ENCODE measurements around the gene AACS. TPM values are rescaled to one million over a fixed set of nuclear protein-coding genes. Genes with fewer than 3 reads are reported as not detected.

AACS gene
- total and polyA plus RNA-seq, 2 of the 13 experiments (the other 11 are each of a cell fraction or from before 2014, with no cell fraction given): 23.3 to 28.8 TPM

GRCh38 chr12:125105600-125105999 lies 40.4 kb downstream of the AACS start:
- ATAC-seq (no peak), DNase-seq (ENCODE audit: low spot score) (no peak), FAIRE-seq (no peak)
- WGBS (ENCODE audit: low lambda C conversion rate): 98% methylated on average over 6 of the region's 6 CpGs
- Histone ChIP-seq H3K9ac (ENCODE audit: insufficient read depth, low read depth, low read length) (no peak overlapping the region), H3K4me2 (ENCODE audit: low read depth, low read length) (no peak overlapping the region), H3K79me2 (ENCODE audit: insufficient read depth, low read length) (no peaks in the 10 kb centered on the region), H3K27ac (ENCODE audit: extremely low read length, insufficient read depth, low read length) (no peak overlapping the region), H3K9me3 (ENCODE audit: low read length) (no peaks in the 10 kb centered on the region), H3K4me1 (ENCODE audit: insufficient read depth, low read length) (peaks cover 13% of the 10 kb centered on the region), H3K27me3 (ENCODE audit: control insufficient read depth in 1 of 2, insufficient read depth in 2 of 2, low read length in 2 of 2) (no peaks in the 10 kb centered on the region), H3K4me3 (replicated peaks in 1 of 3; ENCODE audit: insufficient read depth in 1 of 3, low read depth in 2 of 3, low read length in 3 of 3) (no peak overlapping the region), H4K20me1 (ENCODE audit: insufficient read depth, low read length) (no peaks in the 10 kb centered on the region), H2AFZ (ENCODE audit: low read length) (no peak overlapping the region), H3K36me3 (replicated peaks in 1 of 2; ENCODE audit: control insufficient read depth in 1 of 2, insufficient read depth in 2 of 2, low read length in 2 of 2) (peaks cover 30 to 63% of the 10 kb centered on the region in 2 experiments)
- TF ChIP-seq SP1 (IDR thresholded peaks at IDR 0.05) (no peak), SP1 (CRISPR knock-in tag; IDR thresholded peaks at IDR 0.05) (no peak), ATF3 (CRISPR knock-in tag; IDR thresholded peaks at IDR 0.05) (no peak), ZNF784 (CRISPR knock-in tag; IDR thresholded peaks at IDR 0.05; ENCODE audit: borderline replicate concordance) (no peak), ZNF549 (CRISPR knock-in tag; IDR thresholded peaks at IDR 0.05) (no peak), ZNF724P (CRISPR knock-in tag; IDR thresholded peaks at IDR 0.05; ENCODE audit: borderline replicate concordance) (no peak), DRAP1 (CRISPR knock-in tag; IDR thresholded peaks at IDR 0.05) (no peak), ZNF432 (CRISPR knock-in tag; IDR thresholded peaks at IDR 0.05; ENCODE audit: borderline replicate concordance) (no peak), ZNF747 (CRISPR knock-in tag; IDR thresholded peaks at IDR 0.05; ENCODE audit: borderline replicate concordance) (no peak), NCOA5 (CRISPR knock-in tag; IDR thresholded peaks at IDR 0.05) (no peak), ZNF232 (CRISPR knock-in tag; IDR thresholded peaks at IDR 0.05; ENCODE audit: borderline replicate concordance) (no peak), JUNB (CRISPR knock-in tag; IDR thresholded peaks at IDR 0.05; ENCODE audit: borderline replicate concordance) (no peak), ZNF577 (CRISPR knock-in tag; IDR thresholded peaks at IDR 0.05; ENCODE audit: borderline replicate concordance, low read depth) (no peak), ZNF335 (CRISPR knock-in tag; IDR thresholded peaks at IDR 0.05) (no peak), ZNF180 (CRISPR knock-in tag; IDR thresholded peaks at IDR 0.05; ENCODE audit: borderline replicate concordance, low read depth) (no peak)
- TF ChIP-seq, protein P1, sequence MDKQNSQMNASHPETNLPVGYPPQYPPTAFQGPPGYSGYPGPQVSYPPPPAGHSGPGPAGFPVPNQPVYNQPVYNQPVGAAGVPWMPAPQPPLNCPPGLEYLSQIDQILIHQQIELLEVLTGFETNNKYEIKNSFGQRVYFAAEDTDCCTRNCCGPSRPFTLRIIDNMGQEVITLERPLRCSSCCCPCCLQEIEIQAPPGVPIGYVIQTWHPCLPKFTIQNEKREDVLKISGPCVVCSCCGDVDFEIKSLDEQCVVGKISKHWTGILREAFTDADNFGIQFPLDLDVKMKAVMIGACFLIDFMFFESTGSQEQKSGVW (CRISPR knock-in tag; IDR thresholded peaks at IDR 0.05; ENCODE audit: borderline replicate concordance): no peak
- TF ChIP-seq, protein P2, sequence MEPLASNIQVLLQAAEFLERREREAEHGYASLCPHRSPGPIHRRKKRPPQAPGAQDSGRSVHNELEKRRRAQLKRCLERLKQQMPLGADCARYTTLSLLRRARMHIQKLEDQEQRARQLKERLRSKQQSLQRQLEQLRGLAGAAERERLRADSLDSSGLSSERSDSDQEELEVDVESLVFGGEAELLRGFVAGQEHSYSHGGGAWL (CRISPR knock-in tag; IDR thresholded peaks at IDR 0.05): no peak
- in situ Hi-C loops (cut with HindIII; ENCODE audit: extremely low pct_ligation_motif_present, low pct_unique_long_range_greater_than_20kb): no loop called here
- no TSS peak for BruUV-seq (replicated peaks)
- CTCF ChIA-PET (ENCODE audit: low intra/inter-chr PET ratio, low total read pairs): no interaction called here
- intact Hi-C loops (cut with micrococcal nuclease; ENCODE audit: unreplicated experiment): no loop called here
- POLR2A ChIA-PET: no interaction called here
